Frontal cortex (tissue), 4 donors: ENCODE data around the gene MACC1. TPM values are rescaled to one million over a fixed set of nuclear protein-coding genes. Genes with fewer than 3 reads are reported as not detected.

Experiments used
- DNase-seq, 2 donors: peaks; one replicate each; pipeline ENCODE4 v3.0.0; 2012; ENCODE audit warnings: low spot score in 2 of 2
- FAIRE-seq: peaks from 2 replicates; lab custom pipeline; 2012; peaks lifted over from hg19 to GRCh38; lab: Jason Lieb, UNC
- total RNA-seq: library from RNA; depleted of rRNA; stranded (reverse); fragments of >200 nt; gene quantifications from one replicate; pipeline ENCODE4 v1.2.3, GENCODE V29; 2014
- donor health status: control.
- donor health status: control.
- donor health status: control.

Gene MACC1
- total RNA-seq, 1 donor from 2014 or later: 0.41 TPM

DNA sequence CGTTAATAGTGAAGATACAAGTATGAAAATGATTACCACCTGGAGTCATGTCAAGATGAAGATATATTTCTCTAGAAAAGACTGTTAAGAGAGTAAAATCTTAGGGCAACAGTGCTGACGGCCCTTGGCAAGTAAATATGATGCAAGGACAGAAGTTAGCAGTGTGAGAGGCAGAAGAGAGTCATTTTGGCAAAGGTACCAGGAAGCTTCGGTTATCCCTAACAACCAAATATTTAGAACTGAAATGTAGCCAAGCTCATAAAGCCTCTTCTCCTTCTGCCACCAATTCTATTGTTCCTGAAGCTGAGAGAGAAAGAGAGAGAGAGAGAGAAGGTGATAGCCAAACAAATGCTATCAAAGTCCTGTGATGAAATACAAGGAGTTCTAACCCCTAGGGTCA, 109.6 kb downstream of the MACC1 start:
- DNase-seq (no peak), FAIRE-seq (no peak)

DNA sequence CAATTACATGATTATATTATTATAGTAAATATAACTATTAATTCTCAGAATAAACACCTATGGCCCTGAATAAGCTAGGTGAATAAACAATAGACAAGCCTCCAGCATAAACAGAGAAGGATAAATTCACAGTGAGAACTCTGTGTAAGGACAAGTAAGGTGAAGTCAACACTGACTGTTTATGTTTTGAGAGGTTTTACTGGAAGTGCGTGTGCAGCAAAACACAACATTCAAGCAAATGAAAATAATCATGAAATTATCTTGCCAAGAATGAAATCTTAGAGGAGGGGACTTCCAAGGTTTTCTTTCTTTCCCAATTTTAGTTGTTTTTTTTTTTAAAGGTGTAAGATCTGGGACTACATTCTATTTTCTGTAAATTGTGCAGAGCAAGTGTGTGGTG, 112.5 kb downstream of the MACC1 start:
- DNase-seq: no peak
- FAIRE-seq: no peak

DNA sequence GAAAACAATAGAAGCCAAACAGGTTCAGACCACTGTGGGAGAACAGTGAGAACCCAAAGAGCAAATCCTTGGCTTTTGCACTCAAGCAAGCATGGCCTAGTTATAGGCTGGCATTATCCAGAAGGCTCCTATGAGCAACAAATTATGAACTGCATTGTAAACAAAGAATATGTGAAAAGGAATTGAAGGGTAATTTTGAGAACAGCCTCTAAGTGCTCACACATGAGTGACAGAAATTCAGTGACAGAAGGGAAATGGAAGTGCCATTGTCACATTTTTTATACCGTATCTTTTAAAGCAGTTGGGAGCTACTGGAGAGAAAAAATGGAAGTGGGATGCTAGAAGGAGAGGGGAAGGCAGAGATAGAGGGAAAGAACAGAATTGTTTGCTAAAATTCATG, 114.2 kb downstream of the MACC1 start:
- DNase-seq (no peak), FAIRE-seq (no peak)

DNA sequence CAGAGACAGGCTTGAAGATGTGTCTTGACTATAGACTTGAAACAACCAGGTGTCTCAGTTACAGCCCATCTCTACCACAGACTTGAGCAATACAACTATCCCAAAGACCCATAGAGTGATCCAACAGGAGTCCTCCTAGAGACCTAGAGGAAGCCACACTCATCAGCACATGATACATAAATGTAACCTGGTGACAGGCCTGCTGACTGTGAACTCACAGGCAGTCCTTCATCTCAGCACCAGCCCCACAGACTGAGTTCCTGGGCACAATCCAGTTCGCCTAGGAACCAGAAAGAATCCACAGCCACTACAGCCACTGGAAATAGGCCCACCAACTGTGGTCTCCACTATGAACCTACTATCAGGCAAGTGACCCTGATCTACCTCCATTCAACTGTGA, 121.3 kb downstream of the MACC1 start:
- DNase-seq (no peak), FAIRE-seq (no peak)

DNA sequence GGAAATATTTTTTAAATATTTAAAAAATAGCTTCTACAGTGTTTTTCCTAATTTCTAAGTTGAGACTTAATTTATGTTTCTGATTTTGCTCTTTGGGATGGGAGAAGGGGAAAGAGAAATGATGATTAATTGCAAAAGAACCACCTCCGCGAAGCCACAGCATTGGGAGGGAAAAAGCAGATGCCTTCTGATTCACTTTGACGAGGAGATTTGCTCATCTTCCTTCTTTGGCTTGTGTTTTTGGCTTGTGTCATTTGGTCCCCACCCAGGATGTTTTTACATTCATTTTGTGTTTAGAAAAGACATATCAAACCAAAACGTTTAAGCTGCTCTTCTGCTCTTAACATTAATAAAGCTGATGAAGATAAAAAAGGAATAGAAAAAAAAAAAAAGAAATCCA, 121.7 kb downstream of the MACC1 start:
- DNase-seq (no peak), FAIRE-seq (no peak)

DNA sequence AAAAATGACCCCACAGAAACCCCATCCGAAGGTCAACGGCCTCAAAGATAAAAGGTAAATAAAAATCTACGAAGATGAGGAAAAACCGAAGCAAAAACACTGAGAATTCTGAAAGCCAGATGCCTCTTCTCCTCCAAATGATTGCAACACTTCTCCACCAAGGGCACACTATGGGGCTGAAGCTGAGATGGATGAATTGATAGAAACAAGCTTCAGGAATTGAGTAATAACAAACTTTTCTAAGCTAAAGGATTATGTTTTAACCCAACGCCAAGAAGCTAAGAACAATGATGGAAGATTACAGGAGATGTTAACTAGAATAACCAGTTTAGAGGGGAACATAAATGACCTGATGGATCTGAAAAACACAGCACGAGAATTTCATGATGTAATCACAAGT, 127.8 kb downstream of the MACC1 start:
- FAIRE-seq (no peak), DNase-seq (no peak)

DNA sequence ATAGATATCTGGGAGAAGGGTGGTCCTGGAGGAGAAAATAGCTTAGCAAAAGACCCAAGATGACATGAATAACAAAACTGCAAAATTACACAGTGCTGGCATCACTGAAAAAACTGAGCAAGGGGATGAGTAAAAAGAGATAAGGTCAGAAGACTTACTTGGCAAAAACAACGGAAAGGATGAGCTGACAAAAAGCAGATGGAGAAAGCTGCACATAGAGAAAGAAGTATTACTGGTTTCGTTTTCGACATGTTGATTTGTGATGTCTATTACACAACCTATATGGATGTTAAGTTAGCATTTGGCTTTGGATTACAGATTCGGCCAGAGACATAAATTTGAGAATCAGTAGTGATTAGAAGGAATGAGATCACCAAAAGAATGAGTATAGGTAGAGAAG, 132.1 kb downstream of the MACC1 start:
- FAIRE-seq: no peak
- no peak for DNase-seq

Other genes with a start within 250 kb of the MACC1 start
- gene ITGB8, start 113.5 kb upstream of the MACC1 start, total RNA-seq: 66.9 TPM